Urinary bladder (tissue), 4 donors: ENCODE results near the gene SPRED2. TPM values are rescaled to one million over a fixed set of nuclear protein-coding genes. Genes with fewer than 3 reads are reported as not detected.
A peak's percentile ranks its signal among the peaks of the same experiment; 100 is the strongest.

Experiments used
- DNase-seq: peaks from one replicate; pipeline ENCODE4 v3.0.0-alpha.2; 2015; ENCODE audit errors: extremely low spot score
- H3K27ac ChIP-seq: one replicate; pipeline ENCODE4 v1.5.1; 2013; ENCODE audit warnings: low read depth, mild to moderate bottlenecking, moderate library complexity
- H3K36me3 ChIP-seq: one replicate; pipeline ENCODE4 v1.6.1; 2013; ENCODE audit warnings: mild to moderate bottlenecking, moderate library complexity; ENCODE audit not compliant: insufficient read depth
- H3K4me1 ChIP-seq: one replicate; pipeline ENCODE4 v1.6.1; 2013; ENCODE audit warnings: mild to moderate bottlenecking, moderate library complexity; ENCODE audit not compliant: insufficient read depth
- H3K4me3 ChIP-seq: one replicate; pipeline ENCODE4 v1.5.1; 2013; ENCODE audit warnings: low read depth, low read length
- WGBS: extraction: QIAGEN DNeasy Blood & Tissue Kit; methylation state at CpG from one replicate; pipeline ENCODE4 v1.1.7; 2013; 5-methylcytosine and 5-hydroxymethylcytosine counted together
- polyA plus RNA-seq: library from polyadenylated mRNA; stranded (reverse); fragments of 200-250 nt; gene quantifications from one replicate; pipeline ENCODE4 v1.2.3, GENCODE V29; 2013
- total RNA-seq: library from RNA; depleted of rRNA; stranded (reverse); fragments of >200 nt; gene quantifications from one replicate; pipeline ENCODE4 v1.2.3, GENCODE V29; 2014
- donor health status: healthy with polysubstance abuse.
- donor health status: healthy.

Gene SPRED2
- total and polyA plus RNA-seq, 2 donors, result 12.0 to 19.1 TPM

DNA sequence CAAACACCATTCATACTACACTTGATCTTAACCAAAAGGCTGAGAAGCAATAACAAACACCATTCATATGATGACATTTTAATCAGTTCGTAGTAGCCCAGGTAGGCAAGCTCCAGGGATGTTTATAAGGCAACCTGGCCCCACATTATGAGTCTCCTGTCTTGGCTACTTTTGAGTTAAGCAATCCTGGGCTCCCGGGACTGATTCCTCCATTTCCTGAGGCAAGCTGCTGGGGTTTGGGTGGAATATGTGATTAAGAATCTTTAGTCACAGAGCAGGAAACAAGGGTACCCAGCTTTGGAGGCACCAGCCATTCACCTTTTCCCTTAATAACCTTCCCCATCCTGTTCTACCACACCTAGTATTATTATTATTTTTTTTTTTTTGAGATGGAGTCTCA lies 24.5 kb upstream of the SPRED2 start:
- Histone ChIP-seq H3K27ac (no peak overlapping the region), H3K36me3 (no peaks in the 10 kb centered on the region), H3K4me1 (no peaks in the 10 kb centered on the region), H3K4me3 (no peak overlapping the region)
- 58% methylated on average over 2 of the region's 2 CpGs for WGBS
- no peak for DNase-seq

DNA sequence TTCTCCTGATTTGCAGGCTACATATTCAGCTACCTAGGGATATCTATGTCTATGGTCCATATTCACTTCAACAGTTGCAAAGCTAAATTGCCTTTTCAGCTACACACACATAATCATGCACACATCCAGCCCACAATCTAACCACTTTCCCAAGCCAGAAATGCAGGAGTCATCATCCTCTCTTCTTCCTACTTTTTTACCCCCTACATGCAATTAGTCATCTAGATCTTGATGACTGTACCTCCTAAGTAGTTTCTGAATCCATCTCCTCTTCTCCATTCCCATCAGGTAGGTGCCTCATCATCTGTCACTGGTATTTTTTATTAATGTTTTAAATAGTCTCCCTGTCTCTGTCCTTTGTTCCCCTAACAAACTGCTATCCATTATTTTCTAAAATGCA lies 23.7 kb upstream of the SPRED2 start:
- H3K27ac ChIP-seq, result no peak overlapping the region
- H3K4me1 ChIP-seq, result no peaks in the 10 kb centered on the region
- DNase-seq, result no peak
- H3K4me3 ChIP-seq, result no peak overlapping the region
- no peaks in the 10 kb centered on the region for H3K36me3 ChIP-seq

DNA sequence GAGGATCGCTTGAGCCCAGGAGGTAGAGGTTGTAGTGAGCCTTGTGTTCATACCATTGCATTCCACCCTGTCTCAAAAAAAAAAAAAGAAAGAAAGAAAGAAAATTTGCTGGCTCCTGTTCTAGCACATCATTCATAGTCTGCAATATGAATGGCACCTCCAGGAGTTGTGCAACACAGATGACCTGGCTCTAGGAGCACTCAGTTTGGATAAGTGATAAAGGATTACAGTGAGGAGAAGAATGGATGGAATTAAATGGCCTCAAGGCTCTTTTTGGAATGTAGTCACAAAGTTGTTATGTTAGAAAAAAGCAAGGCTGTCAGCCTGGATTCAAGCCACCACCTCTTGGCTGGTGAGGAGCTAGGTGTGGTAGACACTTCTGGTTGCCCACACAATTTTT lies 21.5 kb upstream of the SPRED2 start:
- DNase-seq, result no peak
- Histone ChIP-seq H3K4me1 (no peaks in the 10 kb centered on the region), H3K4me3 (no peak overlapping the region), H3K36me3 (no peaks in the 10 kb centered on the region), H3K27ac (no peak overlapping the region)
- WGBS, result 100% methylated on average over 1 of the region's 1 CpG

DNA sequence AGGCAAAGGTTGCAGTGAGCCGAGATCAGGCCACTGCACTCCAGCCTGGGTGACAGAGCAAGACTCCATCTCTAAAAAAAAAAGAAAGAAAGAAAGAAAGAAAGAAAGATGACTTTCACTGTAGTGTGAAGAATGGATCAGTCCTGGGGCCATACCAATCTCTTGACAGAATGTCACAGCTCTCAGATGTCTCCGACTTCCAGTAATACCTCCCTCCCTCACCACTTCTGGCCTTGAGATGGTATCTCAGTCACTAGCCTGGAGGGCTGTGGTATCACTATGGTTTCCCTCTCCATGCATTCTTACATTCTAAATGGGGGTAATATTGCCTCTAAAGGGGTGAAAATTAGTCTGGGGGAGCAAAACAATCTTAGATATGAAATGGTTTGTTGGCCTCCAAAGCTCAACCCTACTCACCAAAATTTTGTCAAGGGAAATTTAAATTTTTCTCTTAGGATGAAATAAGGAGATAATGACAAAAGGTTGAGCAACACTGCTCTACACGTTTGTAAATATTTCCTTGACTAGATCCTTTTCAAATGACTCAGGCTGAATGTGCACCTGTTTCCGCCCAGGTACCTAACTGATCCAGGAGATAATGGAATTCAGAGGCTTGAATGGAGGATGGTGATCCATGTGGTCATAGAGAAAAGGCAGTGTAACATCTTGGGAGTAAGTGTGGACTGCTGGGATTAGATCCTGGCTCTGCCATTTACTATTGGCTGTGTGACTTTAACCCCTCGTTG lies 19.9 kb upstream of the SPRED2 start:
- Histone ChIP-seq H3K4me3 (no peak overlapping the region), H3K4me1 (no peaks in the 10 kb centered on the region), H3K27ac (no peak overlapping the region), H3K36me3 (no peaks in the 10 kb centered on the region)
- DNase-seq, result no peak
- 69% methylated on average over 5 of the region's 5 CpGs for WGBS

DNA sequence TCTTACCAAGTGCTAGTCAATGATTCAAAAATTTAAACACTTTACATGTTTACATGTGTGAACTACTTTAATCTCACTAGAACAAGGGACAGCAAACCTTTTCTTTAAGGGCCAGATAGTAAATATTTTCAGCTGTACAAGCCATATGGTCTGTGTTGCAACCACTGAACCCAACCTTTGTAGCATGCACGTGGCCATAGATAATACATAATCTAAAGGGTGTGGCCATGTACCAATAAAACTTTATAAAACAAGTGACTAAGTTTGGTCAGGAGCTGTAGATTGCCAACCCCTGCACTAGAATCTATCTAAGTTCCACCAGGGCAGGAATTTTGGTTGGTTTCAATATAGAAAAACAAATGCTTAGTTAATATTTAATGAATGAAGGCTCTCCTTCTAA lies 18.4 kb upstream of the SPRED2 start:
- no peak for DNase-seq
- Histone ChIP-seq H3K27ac (no peak overlapping the region), H3K4me1 (no peaks in the 10 kb centered on the region), H3K4me3 (no peak overlapping the region), H3K36me3 (no peaks in the 10 kb centered on the region)
- WGBS, result 27% methylated on average over 1 of the region's 1 CpG

DNA sequence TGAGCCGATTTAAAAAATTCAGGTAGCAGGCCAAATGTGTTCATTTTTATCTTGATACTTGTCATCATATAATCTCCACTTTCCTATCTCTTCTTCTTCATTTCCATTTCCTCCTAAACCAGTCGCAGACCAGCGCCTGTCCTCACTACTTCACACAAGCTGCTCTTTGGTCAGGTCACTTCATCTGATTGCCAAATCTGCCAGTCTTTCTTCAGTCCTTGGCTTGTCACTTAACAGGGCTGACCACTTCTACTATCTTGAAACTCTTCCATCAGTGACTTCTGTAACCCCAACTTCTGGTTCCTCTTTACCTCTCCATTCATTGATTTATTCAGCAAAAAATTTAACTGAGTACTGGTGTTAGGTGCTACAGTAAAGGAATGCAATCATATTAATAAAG lies 18.0 kb upstream of the SPRED2 start:
- Histone ChIP-seq H3K4me3 (no peak overlapping the region), H3K4me1 (no peaks in the 10 kb centered on the region), H3K27ac (no peak overlapping the region), H3K36me3 (no peaks in the 10 kb centered on the region)
- WGBS, result 70% methylated on average over 3 of the region's 3 CpGs
- DNase-seq, result no peak

DNA sequence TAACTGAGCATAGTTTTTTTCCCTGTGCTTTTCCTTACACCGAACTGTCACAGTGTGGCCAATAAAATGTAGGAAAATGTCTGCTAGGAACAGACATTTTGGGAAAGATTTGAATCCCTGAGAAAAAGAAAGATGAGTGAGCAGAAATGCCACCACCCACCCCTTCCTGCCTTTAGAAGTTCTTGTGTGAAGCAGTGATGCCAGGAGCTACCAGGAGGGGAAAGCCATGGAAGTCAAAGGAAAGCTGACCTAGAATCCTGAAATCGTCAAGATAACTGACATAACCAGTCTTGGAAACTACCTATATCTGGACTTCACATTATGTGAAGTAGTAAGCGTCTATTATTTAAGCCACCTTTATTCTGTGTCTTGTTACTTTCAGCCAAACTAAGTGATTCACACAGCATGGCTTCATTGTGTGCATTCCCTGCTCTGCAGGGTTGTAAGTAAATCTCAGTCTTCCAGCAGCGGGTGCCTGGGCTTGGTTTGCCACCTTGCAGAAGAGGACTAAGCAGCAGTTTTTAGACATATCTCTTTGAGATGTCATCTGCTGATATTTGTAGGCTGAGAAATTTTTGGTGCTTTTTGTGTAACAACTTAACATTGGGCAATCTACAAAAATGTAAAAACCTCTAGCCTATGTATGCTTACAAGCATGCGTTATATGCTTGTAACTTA lies 11.2 kb upstream of the SPRED2 start:
- H3K36me3 ChIP-seq, result no peaks in the 10 kb centered on the region
- 92% methylated on average over 5 of the region's 5 CpGs for WGBS
- no peaks in the 10 kb centered on the region for H3K4me1 ChIP-seq
- H3K4me3 ChIP-seq, result no peak overlapping the region
- no peak overlapping the region for H3K27ac ChIP-seq
- no peak for DNase-seq

DNA sequence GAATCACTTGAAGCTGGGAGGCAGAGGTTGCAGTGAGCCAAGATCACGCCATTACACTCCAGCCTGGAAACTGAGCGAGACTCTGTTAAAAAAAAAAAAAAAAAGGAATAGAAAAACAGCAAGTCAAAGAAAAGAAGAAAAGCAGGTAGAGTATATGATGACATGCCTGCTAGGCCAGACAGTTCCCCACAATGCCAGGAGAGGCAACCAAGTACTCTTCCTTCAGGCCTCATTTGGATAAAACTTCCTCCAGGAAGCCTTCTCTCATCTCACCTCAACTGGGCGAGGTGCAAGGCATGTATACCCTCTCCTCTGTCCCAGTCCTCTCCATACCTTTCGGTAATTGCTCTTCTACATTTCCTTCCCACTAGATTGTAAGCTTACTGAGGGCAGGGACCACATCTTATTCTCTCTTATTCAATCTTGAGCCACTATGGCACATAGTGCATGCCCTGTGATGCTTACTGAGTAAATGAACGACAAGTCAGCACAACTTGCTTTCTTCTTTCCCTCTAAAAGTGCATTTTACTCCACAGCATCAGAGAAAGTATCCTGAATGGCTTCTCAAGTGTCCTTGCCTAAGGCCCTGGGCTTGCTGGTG lies 10.1 kb upstream of the SPRED2 start:
- H3K27ac ChIP-seq, result no peak overlapping the region
- no peak for DNase-seq
- no peaks in the 10 kb centered on the region for H3K4me1 ChIP-seq
- 94% methylated on average over 5 of the region's 5 CpGs for WGBS
- H3K4me3 ChIP-seq, result no peak overlapping the region
- H3K36me3 ChIP-seq, result no peaks in the 10 kb centered on the region

DNA sequence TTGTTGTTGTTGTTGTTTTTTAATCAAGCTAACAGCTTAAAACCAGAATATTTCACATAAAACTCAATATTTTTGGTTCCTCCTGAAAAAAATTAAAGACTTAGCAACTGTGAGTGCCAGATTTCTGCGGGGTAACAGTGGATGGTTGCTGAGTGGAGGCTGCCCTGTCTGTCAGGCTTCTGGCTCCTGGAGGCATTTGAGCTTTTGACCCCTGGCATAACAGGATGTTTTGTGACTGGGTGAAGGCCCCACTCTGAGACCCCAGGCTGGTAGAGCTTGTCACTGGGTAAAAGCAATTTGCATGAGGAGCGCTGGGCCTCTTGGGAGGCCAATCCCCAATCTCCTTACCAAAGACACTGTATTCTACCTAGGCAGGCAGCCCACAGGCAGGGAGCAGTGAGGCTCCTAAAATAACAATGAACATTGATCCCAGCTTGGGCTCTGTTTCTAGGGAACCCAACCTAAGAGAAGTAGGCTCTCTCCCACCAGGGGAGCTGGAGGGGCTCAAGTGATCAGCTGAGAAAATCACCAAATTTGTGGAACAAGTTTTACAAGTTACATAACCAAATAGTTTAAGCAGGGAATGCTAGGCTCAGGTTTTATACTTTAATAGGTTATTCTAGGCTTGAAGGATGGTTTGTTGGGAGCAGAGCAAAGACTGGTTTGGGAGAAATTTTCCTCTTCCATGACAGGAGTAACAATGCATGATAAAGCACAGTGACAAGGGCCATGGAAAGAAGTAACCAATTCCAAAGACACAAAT lies 5.9 kb upstream of the SPRED2 start:
- 96% methylated on average over 2 of the region's 2 CpGs for WGBS
- Histone ChIP-seq H3K36me3 (no peaks in the 10 kb centered on the region), H3K4me3 (no peak overlapping the region), H3K4me1 (no peaks in the 10 kb centered on the region), H3K27ac (no peak overlapping the region)
- no peak for DNase-seq

DNA sequence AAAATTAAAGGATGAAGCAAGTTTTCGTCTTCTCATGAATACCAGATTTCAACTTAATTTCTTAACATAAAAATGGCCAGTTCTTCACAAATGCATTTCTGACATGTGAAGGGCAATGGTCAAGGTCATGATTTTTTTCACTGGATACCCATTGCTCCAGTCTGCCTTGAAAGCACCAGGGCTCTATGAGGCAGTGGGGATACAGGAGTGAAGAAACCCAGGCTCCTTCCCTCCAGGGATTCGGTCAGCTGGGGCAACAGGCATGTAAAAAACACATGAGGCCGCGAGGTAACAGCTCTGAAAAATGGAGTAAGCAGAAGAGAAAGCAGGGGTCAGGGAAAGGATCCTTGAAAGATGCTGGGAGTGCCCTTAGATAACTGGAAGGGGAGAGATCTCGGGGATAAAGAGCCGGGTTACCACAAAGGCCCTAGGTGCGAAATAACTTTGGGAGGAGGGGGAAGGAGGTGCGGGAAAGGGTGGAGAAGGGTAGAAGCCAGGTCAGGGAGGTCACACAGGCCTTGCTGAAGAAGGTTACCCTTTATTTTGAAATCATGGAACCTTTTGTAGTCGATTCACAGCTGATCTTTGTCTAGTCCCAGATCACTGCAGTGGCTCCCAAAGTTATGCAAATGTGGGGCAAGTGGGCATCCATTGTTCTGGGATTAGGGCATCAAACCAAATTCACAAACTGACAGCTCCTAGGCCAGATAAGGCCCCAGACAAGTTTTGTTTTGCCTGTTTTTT lies 5.2 kb upstream of the SPRED2 start:
- no peak overlapping the region for H3K4me3 ChIP-seq
- DNase-seq, result no peak
- 94% methylated on average over 9 of the region's 9 CpGs for WGBS
- H3K27ac ChIP-seq, result no peak overlapping the region
- H3K4me1 ChIP-seq, result no peaks in the 10 kb centered on the region
- no peaks in the 10 kb centered on the region for H3K36me3 ChIP-seq

DNA sequence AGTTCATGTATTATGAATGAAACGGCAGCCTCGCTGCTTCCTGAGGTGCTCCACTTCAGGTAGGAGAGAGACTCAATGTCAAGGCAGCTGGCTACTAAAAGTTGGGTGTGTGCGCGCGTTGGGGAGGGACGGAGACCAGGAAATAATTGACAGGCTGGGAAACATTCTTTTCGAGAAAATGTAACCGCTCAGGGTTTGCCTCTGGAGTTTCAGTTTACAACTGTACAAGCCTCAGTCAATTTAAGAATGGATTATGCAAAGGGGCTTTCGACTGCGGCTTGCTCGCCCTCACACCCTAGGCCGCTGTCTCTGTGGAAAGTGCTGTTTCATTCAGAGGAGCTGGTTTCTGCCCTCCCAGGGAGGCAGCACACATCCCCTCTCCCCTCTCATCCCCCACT lies 4.4 kb upstream of the SPRED2 start:
- no peak for DNase-seq
- Histone ChIP-seq H3K27ac (peak overlapping the region; percentile 76), H3K4me1 (no peaks in the 10 kb centered on the region), H3K36me3 (no peaks in the 10 kb centered on the region), H3K4me3 (peak overlapping the region; percentile 58)
- WGBS, result 5% methylated on average over 12 of the region's 12 CpGs

DNA sequence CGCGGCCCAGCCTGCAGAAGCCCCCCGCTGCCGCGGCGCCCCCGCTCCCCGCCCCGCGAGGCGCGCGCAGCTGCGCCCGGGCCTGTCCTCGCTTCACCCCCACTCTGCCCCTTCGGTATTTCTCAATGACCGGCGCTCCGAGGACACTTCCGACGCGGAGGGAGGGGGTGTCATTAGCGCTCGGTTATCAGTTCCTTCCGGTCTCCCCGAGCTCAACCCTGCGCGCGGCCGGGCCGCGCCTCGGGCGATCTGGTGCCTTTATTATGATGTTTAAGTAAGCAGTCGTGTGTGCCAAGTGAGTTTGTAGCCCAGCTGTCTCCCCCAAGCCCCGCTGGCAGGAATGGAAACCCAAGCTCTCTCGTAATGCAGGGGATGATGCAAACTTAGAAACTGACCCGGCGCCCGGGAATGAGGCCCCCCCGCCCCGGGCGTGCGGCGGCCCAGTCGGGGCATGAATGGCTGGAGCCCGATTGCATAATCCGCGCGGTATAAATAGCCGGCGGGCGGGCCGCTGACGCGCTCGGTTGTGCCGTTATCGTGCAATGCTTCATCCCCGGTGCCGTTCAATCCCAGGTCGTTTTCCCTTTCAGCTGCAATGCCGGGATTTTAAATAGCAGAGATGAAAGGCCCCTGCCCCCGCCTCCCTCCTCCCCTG lies 3.9 kb upstream of the SPRED2 start:
- no peaks in the 10 kb centered on the region for H3K4me1 ChIP-seq
- no peaks in the 10 kb centered on the region for H3K36me3 ChIP-seq
- peak; percentile 53 for DNase-seq
- peak overlapping the region; percentile 76 for H3K27ac ChIP-seq
- peak overlapping the region; percentile 58 for H3K4me3 ChIP-seq
- under 1% methylated on average over 65 of the region's 65 CpGs for WGBS
